KG1 (cell line): ENCODE data around the gene LRRN4CL.
"Not testable (repeated sequence)": the region's sequence is repeated elsewhere in the genome, so short reads cannot be mapped to it uniquely, and the experiment has no call there.

Source experiments
- DNase-seq: peaks from one replicate; lab custom pipeline; 2025; lab: John Stamatoyannopoulos, UW

LRRN4CL gene

DNA sequence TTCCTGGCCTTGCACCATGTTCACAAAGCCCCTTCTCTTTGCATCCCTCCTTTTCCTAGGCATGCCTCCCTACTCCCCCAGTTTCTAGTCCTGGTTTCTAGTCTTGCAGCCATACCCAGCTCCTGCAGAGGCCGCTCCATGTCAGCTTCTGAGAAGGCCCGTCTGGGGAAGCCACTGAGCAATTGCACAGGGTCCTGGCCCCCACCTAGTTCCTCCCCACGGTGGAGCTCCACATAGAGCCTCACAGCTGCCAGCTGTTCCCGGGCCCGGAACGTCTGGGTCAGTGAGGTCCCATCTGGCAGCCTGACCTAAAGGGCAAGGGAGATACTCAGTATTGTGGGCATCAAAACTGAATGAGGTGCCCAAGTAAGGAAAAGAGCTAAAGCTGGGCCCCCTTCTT, 12.6 kb downstream of the LRRN4CL start:
- DNase-seq, result no peak

DNA sequence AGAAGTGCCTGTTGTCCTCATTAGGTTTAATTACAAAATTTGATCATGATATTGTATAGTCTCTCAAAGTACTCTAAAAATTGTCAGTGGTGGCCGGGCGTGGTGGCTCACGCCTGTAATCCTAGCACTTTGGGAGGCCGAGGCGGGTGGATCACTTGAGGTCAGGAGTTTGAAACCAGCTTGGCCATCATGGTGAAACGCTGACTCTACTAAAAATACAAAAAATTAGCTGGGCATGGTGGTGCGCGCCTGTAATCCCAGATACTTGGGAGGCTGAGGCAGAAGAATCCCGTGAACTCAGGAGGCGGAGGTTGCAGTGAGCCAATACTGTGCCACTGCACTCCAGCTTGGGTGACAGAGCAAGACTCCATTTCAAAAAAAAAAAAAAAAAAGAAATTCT, 13.9 kb downstream of the LRRN4CL start:
- not testable (repeated sequence) for DNase-seq

DNA sequence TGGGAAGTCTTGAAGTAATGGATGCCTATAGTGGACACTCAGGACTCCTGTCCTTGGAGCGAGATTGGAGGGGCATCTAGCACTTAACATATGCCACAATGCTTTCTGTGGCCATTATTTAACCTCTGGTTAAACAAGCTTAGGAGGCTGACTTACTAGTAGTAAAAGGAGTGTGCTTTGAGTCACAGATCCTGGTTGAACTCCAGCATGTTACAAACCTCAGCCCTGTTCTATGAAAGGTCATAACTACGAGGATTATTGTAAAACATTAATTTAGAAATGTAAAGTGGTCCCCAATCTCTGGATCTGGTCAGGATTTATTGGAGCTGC, 16.2 kb downstream of the LRRN4CL start:
- DNase-seq, result no peak

DNA sequence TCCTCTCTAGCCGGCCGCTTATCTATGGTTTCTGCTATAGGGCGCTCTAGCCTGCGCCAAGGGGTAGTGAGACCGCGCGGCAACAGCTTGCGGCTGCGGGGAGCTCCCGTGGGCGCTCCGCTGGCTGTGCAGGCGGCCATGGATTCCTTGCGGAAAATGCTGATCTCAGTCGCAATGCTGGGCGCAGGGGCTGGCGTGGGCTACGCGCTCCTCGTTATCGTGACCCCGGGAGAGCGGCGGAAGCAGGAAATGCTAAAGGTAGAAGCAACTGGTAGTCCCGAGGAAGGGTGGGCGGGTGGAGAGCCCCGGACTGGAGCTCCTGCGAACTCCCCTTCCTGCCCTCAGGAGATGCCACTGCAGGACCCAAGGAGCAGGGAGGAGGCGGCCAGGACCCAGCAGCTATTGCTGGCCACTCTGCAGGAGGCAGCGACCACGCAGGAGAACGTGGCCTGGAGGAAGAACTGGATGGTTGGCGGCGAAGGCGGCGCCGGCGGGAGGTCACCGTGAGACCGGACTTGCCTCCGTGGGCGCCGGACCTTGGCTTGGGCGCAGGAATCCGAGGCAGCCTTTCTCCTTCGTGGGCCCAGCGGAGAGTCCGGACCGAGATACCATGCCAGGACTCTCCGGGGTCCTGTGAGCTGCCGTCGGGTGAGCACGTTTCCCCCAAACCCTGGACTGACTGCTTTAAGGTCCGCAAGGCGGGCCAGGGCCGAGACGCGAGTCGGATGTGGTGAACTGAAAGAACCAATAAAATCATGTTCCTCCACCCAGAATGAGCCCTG, 17.5 kb downstream of the LRRN4CL start, which contains the start of the genes LBHD1 and UQCC3:
TSS of gene LBHD1 (minus strand) at position 660 of the 782 bp plus-strand sequence. CDS start 2,236 bp downstream, outside the sequence.
TSS of gene UQCC3 (plus strand) at position 66 of the 782 bp plus-strand sequence. CDS start at position 139, 73 bp downstream.
- DNase-seq, result peak; percentile 90

DNA sequence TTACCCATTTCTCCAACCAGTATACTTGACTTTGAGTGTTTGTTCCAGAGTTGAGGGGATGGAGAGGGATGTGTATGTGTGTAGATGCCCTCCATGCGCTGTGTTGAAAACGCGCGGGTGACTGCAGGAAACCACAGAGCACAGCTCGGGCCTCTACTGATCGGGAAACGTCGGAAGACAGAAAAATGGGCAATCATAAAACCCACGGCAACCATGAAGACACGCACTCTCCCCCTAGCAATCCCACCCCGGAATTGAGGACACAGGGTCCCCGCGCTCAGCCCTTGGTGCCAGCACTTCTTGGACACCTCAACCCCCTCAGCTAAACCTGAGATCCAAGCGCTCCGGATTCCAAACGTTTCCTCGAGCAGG, 18.1 kb downstream of the LRRN4CL start:
- DNase-seq, result peak; percentile 87

DNA sequence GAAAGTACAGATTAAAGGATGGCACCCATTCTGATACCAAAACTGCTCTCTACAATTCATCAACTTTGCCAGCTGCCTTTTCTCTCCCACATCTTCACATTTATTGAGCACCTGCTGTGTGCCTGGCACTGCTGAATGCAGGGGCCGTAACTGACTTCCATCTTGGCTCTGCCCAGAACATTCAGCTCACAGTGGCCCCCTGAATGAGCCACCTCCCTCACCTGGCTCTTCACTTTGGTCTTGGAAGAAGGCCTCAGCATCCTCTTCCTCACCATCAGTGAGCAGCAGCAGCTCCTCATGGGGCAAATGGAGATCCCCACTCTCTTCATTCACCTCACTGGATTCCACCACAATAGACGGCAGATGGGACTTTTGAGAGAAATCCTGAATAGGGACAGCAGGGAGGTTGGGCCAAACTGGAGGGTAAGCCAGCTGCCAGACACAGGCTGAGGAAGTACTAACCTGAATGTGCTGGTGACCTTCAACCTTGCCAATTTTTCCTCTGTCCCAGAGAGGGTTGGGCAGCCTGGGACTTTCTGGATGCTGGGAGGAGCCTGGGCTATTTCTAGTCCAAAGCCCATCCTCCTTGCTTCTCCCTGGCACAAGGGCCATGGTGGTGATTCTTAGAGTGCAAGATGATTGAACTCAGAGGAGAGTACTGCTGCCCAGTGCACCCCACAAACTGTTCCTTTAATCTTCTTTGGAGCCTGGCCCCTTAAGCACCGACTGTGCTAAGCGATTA, 19.7 kb downstream of the LRRN4CL start:
- DNase-seq, result no peak

DNA sequence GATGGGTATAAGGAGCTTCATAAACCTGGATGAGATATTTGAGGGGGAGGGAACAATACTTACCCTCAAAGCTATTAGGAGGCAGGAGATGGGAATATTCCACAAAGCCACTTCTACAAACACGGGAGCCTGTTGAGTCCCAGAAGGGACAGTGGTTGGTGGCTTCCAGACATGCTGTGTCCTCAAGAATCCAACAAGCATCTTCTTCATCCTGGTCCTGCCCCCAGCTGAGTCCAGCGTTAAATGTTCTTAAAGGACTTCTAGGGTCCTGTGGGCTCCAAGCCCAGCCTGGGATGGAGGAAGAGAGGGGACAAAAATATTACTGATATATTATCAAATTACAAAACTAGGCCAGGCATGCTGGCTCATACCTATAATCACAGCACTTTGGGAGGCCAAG, 21.9 kb downstream of the LRRN4CL start:
- DNase-seq, result no peak

DNA sequence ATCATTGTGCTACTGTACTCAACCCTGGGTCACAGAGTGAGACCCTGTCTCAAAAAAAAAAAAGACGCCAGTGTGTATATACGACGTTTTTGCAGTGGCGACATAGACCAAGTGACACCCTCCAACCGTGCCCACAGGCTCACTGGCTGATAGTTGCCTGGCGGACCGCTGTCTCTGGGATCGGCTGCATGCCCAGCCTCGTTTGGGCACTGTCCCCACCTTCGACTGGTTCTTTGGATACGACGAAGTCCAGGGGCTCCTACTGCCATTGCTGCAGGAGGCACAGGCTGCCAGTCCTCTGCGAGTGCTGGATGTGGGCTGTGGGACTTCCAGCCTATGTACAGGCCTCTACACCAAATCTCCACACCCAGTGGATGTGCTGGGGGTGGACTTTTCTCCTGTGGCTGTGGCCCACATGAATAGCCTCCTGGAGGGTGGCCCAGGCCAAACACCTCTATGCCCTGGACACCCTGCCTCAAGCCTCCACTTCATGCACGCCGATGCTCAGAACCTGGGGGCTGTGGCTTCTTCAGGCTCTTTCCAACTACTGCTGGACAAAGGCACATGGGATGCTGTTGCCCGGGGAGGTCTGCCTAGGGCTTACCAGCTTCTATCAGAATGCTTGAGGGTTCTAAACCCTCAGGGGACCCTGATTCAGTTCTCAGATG, 22.9 kb downstream of the LRRN4CL start:
- DNase-seq, result no peak

DNA sequence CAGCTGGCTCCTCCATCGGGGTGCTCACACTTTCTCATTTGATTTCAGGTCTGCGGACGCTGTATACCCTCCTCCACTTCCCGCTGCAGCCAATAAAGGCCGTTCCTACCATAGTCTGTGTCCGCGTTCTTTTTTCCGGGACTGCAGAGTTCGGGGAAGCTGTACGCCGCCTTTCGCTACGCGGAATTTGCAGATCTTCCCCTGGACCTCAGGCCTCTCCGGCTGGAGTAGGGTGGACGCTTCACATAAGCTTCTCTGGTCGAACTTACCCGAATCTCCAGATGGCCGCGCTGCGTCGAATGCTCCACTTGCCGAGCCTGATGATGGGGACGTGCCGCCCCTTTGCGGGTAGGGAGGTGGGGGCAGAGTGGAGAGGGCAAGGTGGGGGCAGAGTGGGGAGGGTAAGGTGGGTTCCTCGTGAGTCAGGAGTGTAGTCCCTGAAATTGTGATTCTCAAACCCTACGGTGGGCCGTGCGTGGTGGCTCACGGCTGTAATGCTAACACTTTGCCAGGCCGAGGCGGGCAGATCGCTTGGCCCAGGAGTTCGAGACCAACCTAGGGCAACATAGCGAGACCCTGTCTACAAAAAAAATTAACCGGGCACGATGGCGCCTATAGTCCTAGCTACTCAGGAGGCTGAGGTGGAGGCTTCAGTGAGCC, 23.6 kb downstream of the LRRN4CL start:
- DNase-seq, result peak; percentile 44

DNA sequence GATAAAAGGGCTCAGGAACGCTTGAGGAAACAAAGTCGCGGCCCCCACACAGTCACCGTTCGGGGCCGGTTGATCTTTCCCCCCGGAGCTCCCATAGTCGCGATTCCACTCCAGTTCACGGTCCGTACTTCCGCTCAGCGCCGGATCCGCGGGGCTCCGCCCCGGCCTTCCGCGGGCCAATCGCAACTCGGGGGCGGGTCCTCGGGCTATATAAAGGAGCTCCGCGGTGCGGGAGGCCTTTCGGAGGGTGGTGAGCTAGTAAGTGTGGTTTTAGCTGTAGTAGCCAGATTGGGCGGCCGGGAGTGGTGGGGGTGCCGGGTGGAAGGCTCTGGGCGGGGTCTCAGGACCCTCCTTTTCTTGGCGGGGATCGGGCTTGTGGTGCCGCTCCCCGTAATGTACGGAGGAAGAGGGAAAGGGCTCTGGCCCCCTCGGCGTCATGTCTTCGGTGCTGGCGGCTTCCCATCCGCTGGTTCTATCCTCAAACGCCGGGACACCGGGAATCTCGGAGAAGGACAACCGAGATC, 24.2 kb downstream of the LRRN4CL start, which contains the start of the genes C11orf98 and CSKMT:
TSS of gene C11orf98 (minus strand) at position 136 of the 524 bp plus-strand sequence. CDS start at position 95, 41 bp downstream.
TSS of gene CSKMT (plus strand) at position 238 of the 524 bp plus-strand sequence. CDS start 568 bp downstream, outside the sequence.
- DNase-seq, result peak; percentile 95

DNA sequence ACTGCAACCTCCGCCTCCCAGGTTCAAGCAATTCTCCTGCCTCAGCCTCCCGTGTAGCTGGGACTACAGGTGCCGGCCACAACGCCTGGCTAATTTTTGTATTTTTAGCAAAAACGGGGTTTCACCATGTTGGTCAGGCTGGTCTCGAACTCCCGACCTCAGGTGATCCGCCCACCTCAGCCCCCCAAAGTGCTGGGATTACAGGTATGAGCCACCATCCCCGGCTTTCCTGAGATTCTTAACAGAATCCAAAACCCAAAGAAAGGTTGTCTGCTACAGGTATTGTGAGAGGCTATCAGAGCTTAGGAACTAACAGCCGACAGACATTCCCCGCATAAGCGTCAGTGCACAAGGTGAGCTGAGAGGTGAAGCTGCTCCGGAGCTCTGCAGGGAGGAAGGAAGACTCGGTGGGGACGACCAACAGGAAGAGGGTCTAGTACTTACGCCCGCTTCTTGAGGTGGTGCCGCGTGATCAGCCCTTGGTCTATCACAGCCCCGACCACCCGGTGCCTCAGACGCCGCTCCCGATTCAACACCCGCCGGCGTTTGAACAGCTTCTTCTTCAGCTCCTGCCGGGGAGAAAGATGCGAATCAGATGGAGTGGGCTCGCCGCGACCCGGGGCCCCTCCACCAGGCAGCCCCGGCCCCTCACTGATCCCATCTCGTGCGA, 24.8 kb downstream of the LRRN4CL start:
- peak; percentile 91 for DNase-seq

DNA sequence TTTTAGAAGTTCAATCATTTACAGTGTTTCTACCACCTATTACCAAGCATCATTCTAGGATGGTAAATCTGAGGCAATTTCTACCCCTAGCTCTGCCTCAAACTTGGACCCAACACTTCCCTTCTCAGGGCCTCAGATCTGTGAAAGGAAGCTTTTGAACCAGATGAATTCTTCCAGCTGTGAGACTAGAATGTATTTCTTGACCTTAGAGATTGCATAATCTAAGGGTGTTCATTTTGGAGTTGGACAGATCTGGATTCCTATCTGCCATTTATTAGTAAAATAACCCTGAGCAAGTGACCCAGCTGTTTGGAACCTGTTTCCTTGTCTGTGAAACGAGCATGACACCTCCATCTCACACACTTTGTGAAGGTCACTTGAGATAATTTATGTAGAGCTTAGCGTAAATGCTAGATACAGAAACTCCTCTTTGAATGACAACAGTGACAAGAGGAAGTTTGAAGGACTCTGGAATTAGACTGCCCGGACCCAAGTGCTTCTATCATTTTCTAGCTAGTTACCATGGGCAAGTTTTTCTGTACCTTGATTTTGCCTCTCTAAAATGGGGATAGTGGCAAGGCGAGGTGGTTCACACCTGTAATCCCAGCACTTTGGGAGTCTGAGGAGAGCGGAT, 32.4 kb downstream of the LRRN4CL start:
- no peak for DNase-seq

DNA sequence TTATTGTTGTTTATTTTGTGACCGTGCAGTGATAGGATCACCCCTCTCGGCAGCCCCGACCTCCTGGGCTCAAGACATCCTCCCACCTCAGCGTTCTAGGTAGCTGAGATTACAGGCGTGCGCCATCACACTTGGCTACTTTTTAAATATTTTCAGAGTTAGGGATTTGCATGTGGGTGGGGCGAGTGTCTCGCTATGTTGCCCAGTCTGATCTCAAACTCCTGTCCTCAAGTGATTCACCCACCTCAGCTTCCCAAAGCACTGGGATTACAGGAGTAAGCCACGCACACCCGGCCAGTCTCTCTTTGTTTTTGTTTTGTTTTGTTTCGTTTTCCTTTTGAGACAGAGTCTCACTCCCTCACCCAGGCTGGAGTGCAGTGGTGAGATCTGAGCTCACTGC, 35.0 kb downstream of the LRRN4CL start:
- no peak for DNase-seq

DNA sequence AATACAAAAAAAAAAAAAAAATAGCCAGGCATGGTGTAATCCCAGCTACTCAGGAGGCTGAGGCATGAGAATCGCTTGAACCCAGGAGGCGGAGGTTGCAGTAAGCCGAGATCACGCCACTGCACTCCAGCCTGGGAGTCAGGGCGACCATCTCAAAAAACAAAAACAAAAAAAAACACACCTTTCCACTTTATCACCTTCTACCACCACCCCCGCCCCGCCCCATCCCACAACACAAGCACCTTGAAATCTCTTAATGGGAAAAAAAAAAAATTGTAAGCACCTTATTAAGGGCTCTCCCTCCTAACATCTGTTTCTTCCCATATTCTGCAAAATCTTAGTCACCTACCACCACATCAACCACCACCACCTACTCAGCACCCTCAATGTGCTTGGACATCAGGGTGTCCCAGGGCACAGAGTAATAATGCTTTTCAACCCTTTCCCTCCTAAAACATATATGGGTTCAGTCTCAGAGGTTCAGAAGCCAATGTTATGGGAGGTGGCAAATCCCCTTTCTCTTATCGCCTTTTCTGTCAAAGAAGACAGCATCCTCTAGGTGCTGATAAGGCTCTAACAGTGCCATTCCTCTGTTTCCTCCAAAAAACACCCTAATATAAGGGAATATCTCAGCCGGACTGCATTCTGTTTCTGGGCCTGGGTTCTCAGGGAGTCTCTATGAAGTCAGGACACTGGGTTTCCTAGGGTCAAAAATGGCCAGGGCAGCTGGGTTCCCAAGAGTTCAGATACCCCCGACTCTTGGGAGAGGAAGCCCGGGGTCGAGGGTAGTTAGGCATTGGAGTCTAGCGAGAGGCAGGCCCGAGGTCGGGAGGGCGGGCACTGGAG, 36.9 kb downstream of the LRRN4CL start:
- DNase-seq, result no peak

DNA sequence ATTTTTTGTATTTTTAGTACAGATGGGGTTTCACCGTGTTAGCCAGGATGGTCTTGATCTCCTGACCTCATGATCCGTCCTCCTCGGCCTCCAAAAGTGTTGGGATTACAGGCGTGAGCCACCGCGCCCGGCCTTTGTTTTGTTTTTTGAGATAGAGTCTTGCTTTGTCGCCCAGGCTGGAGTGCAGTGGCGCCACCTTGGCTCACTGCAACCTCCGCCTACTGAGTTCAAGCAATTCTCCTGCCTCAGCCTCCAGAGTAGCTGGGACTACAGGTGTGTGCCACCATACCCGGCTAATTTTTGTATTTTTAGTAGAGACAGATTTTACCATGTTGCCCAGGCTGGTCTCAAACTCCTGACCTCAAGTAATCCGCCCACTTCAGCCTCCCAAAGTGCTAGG, 39.0 kb downstream of the LRRN4CL start:
- not testable (repeated sequence) for DNase-seq

DNA sequence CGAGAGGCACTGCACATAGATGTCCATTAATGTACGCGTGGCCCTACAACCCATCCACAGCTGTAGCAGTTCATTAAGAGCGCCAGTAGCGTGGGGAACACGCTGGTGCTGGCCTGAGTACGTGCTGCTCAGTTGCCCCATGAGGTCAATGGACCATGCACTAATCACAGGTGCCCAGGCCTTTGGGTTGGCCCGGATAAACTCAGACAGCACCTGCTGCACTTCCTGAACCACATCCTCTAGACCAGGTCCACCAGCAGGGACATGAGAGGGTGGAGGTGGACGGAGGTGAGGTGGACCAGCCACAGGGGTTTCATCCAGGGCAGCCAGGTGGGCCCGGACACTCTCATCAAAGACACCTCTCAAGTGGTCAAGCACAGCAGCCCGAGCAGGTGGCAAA, 39.8 kb downstream of the LRRN4CL start:
- no peak for DNase-seq

DNA sequence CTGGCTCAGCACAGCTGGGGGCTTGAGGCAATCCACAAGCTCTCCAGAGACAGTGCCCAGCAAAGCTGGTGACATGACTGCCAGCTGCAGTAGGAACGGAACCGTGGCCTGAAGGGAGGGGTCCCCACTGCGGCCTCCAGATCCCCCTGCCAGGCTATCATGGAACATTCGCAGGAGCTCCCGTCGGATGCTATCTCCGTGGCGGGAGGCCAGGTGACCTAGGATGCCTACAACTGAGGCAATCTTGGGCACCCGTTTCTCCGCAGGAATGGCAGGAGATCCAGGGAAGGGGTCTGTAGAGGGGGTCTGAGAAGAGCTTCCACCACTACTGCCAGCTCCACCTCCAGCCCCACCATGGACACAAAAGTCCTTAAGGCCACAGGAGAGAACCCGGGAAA, 40.4 kb downstream of the LRRN4CL start:
- no peak for DNase-seq

DNA sequence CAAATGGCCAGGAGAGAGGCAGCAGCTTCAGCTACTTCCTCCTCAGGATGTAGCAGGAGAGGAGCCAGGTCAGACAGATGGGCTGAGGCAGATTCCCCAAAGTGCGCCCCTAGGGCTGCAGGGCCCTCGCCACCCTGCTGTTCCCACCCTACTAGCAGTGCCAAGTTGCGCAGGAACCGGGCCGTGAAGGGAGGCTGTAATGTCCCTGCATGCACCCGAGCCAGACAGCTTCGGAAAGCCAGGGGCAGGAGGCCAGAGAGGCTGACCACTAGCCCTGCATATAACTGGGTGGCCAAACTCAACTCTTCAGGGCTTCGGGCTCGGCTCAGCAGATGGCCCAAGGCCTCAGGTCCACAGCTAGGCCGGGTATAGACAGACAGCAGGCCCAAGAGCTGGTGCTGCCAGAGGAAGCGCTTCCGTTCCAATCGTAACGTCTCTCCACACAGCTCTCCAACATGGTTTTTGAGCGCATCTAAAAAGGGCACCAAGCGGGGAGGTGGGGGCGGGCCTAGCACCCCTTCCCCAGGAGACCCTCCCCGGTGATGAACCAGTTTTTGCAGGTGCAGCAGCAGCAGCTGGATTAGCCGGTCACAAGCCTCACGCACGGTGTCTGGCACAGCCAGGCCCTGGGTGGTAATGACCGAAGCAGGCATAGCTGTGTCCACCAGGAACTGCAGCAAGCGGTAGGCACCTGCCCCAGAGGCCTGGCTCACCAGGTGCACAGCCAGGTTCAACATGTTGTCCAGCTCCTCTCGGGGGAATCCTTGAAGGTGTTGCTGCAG, 41.0 kb downstream of the LRRN4CL start:
- DNase-seq, result no peak

DNA sequence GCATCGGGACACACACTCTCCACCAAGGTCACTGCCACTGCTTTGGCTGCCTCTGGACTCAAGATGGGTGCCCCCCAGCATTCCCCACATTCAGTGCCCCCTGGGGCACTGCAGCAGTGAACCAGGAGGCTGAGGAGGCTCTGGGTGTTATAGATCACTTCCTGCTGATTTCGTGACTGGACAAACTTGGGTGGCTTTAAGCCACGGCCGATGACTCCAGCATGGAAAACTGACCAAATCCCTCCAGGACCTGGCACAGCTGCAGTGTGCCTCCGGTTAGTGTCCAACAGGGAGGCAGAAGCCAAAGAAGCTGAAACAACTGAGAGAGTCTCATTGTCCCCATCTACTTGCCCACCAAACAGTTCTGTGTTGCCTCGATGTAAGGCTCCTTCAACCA, 41.7 kb downstream of the LRRN4CL start:
- no peak for DNase-seq
